Stomach smooth muscle (tissue), 2 donors: Measurements from ENCODE around the gene NGF.

ENCODE experiments used
- H3K27ac ChIP-seq: one replicate; pipeline ENCODE4 v1.7.0; 2013; ENCODE audit warnings: mild to moderate bottlenecking, low read length, inconsistent platforms
- H3K27me3 ChIP-seq, 2 donors: one replicate each; pipeline ENCODE4 v1.7.0; 2013; ENCODE audit warnings: low read length in 2 of 2; ENCODE audit not compliant: insufficient read depth in 2 of 2, control insufficient read depth in 1 of 2
- H3K36me3 ChIP-seq, 2 donors: one replicate each; pipeline ENCODE4 v1.7.0; 2013; ENCODE audit warnings: low read length in 2 of 2; ENCODE audit not compliant: control insufficient read depth in 2 of 2, insufficient read depth in 2 of 2
- H3K4me1 ChIP-seq: one replicate; pipeline ENCODE4 v1.7.0; 2013; ENCODE audit warnings: low read length; ENCODE audit not compliant: control insufficient read depth, insufficient read depth
- H3K4me3 ChIP-seq, 2 donors: one replicate each; pipeline ENCODE4 v1.7.0; 2013; ENCODE audit warnings: low read length in 2 of 2
- H3K9ac ChIP-seq, 2 donors: one replicate each; pipeline ENCODE4 v1.7.0; 2013; ENCODE audit warnings: low read length in 2 of 2, mild to moderate bottlenecking in 1 of 2
- H3K9me3 ChIP-seq, 2 donors: one replicate each; pipeline ENCODE4 v1.7.0; 2013; ENCODE audit warnings: low read length in 2 of 2; ENCODE audit not compliant: control insufficient read depth in 2 of 2
- donor health status: healthy.
- donor health status: Pancreatic carcinoma.

Gene NGF

DNA sequence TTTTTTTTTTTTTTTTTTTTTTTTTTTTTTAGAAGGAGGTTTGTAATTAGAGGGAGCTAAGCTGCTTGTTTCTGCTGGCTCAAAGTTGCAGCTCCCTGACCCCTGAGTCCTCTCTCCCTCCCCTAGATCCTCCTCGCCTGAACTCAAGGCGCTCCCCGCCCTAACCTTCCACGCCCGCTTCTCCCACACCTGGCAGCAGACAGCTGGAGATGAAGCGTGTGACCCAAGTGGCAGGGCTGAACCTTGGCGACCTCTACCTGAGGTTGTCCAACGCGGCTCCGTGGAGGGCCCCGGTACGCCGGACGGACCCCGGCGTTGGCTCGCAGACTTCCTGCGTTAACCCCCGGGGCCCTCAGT, 795 bp downstream of the NGF start:
- Histone ChIP-seq H3K27me3 (peaks cover 11 to 14% of the 10 kb centered on the region in 2 donors), H3K4me3 (peak overlapping the region in 1 of 2 donors; percentile 75), H3K9me3 (no peaks in the 10 kb centered on the region), H3K9ac (no peak overlapping the region), H3K36me3 (no peaks in the 10 kb centered on the region), H3K4me1 (peaks cover 14% of the 10 kb centered on the region), H3K27ac (no peak overlapping the region)

- Histone ChIP-seq H3K27me3 (peaks cover 11 to 14% of the 10 kb centered on the region in 2 donors), H3K4me1 (peaks cover 15% of the 10 kb centered on the region), H3K36me3 (no peaks in the 10 kb centered on the region), H3K4me3 (peak overlapping the region in 1 of 2 donors; percentile 15), H3K9ac (no peak overlapping the region), H3K27ac (no peak overlapping the region), H3K9me3 (no peaks in the 10 kb centered on the region)
These were observed 1.3 kb downstream of the NGF start for GRCh38 chr1:115336741-115337140.

DNA sequence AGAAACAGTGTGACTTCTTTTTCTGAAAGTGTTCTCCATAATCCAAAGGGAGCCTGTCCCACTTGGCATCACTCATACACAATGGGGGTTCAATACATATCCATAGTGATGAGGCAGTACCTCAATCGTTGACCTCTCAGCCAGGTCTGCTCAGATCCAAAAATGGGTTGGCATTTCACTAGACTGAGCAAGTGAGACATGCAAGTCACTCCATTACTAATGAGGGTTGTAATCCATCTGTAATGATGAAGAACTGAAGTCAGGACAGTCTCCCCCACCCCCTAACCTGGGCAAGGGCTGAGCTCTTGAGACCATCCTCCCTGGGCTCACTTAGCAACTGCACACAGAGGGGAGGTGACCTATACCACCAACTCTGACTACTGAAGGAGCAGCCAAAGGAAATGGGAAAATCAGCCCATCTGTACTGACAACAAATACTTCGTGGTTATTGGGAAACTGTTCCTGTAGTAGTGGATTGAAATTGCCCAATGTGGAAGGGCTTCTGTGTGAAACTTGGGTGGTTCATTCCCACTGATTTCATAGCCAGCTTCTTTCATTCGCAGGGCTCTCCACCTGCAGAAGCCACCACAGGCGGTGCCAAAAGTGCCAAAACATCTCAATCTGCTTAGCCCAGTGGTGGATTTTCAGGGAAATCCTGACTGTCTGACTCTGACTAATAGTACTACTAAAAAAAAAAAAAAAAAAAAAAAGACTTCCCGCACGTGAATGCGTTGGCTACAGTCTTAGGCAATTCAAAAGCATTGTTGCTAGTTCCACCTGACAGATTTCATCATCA, 5.0 kb downstream of the NGF start:
- Histone ChIP-seq H3K27me3 (peaks cover 6 to 7% of the 10 kb centered on the region in 2 donors), H3K4me3 (no peak overlapping the region), H3K27ac (no peak overlapping the region)

DNA sequence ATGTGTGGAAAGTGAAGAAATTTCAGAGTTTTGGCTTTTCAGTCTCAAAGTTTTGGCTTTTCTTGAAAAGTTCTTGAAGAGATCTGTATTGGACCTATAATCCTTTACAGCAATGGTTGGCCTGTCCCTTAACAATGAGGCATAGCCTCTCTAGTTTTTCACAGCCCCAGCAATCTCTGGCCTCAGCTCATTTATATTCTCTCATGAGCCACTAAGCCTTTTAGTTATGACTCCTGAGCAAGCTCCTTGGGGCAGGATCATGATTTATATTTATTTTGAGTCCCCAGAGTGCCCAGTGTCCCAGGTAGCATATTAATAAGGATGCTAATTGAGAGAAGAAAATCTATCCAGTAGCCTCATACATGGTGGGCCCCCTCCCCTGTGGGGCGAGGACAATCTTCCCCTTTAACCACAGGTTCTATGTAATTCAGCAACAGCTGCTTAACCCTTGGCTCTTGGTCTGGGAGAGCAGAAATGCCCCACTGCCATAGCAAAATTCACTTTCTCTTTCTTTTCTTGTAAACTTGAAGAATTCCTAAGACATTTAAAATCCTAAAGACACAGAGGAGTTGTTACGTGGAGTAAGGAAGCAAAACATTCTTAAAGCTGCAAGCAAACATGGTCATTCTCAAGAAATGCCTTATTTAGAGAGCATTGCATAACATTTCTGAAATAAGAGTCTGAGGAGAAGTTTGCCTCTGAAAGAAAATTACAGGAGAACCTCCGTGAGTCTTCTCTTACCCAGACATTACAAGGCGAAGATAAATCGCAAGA, 6.3 kb downstream of the NGF start:
- peaks cover 0 to 2% of the 10 kb centered on the region in 2 donors for H3K27me3 ChIP-seq
- H3K9me3 ChIP-seq: no peaks in the 10 kb centered on the region
- H3K27ac ChIP-seq: no peak overlapping the region
- no peak overlapping the region for H3K9ac ChIP-seq
- H3K4me3 ChIP-seq: no peak overlapping the region
- no peaks in the 10 kb centered on the region for H3K36me3 ChIP-seq
- peaks cover 5% of the 10 kb centered on the region for H3K4me1 ChIP-seq

More for the DNA sequence above, 5.0 kb downstream of the NGF start:
- peaks cover 15% of the 10 kb centered on the region for H3K4me1 ChIP-seq
- no peaks in the 10 kb centered on the region for H3K9me3 ChIP-seq
- no peaks in the 10 kb centered on the region for H3K36me3 ChIP-seq
- no peak overlapping the region for H3K9ac ChIP-seq

DNA sequence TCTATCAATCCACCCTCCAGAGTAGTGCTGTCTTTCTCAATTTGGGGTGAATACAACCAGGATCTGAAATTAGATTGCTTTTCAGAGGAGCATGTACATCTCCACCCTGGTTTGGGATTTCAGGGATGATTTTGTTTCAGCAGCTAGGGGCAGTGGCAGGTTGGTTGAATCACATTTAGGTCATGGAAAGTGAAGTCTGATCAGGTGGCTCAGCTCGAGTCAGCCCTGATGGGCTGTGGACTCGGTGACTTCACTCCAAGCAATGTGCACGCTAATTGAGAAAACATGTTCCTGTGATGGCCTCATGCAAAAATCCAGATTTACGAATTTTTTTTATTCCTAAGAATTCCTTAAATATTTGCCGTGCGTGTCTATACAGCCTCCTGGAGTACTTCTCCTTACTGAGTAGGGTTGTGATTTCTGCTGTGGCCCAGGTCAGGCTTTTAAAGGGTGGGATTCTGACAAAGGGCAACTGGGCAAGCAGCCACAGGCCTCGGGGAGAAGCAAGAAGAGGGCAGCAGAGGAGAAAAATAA, 7.5 kb downstream of the NGF start:
- no peak overlapping the region for H3K9ac ChIP-seq
- no peak overlapping the region for H3K4me3 ChIP-seq
- H3K27ac ChIP-seq: no peak overlapping the region
- H3K27me3 ChIP-seq: no peaks in the 10 kb centered on the region
- H3K36me3 ChIP-seq: no peaks in the 10 kb centered on the region
- no peaks in the 10 kb centered on the region for H3K9me3 ChIP-seq
- H3K4me1 ChIP-seq: peaks cover 3% of the 10 kb centered on the region

- Histone ChIP-seq H3K36me3 (no peaks in the 10 kb centered on the region), H3K9me3 (no peaks in the 10 kb centered on the region), H3K27me3 (no peaks in the 10 kb centered on the region), H3K4me3 (no peak overlapping the region), H3K4me1 (peaks cover 3% of the 10 kb centered on the region), H3K27ac (no peak overlapping the region), H3K9ac (no peak overlapping the region)
These were observed 8.1 kb downstream of the NGF start for GRCh38 chr1:115329965-115330364.

DNA sequence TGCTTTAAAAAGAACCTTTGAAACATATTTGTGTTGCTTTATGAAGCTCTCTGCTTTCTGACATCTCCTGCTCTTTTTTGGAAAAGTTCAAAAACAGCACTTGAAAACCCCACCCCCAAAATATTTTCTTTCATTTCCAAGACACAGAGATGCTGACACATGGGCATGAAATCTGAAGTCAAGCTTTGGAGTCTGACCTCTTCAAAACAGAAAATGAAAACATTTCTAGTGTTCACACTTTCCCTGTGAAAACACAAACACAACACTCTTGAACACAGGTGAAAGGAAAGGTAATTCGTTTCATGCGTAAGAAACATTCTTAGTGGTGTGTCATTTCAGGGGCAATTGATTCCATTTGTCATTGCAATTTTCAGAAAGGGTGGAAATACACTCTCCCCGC, 10.8 kb downstream of the NGF start:
- Histone ChIP-seq H3K4me3 (no peak overlapping the region), H3K4me1 (peaks cover 3% of the 10 kb centered on the region), H3K36me3 (no peaks in the 10 kb centered on the region), H3K27me3 (no peaks in the 10 kb centered on the region), H3K9me3 (no peaks in the 10 kb centered on the region), H3K27ac (no peak overlapping the region), H3K9ac (no peak overlapping the region)

DNA sequence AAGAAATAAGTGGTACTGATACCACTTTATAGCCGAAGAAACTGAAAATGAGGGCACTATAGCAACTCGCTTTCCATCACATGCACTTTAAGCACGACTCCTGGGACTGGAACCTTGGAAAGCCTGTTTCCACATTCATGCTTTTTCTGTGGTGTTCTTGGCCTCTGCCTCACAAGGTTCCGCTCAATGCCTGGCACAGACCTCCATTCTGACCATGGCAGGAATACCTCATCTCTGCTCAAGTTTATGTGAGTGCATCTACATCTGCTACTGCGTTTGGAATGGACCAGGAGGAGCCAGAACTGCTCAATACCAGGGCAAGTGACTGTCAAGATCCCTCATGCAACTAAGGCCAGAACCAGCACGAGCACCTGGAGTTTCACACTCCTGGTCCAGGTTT, 11.6 kb downstream of the NGF start:
- no peak overlapping the region for H3K27ac ChIP-seq

DNA sequence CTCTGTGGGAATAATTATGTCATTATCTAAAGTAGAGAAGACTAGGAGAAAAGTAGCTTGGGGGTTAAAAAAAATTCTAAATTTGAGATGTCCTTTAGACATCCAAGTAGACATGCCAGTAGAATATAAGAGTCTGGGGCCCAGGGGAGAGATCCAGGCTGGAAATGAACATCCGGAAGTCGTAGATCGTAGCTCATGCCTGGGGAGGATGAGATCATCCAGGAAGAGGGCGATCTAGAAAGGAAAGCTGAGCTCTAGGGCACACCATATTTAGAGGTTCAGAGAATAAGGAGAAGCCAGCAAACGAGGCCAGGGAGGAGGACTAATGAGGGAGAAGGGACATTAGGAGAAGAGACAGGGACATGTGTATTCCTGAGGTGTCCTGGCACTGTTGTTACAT, 12.2 kb downstream of the NGF start:
- Histone ChIP-seq H3K27ac (no peak overlapping the region), H3K4me1 (no peaks in the 10 kb centered on the region), H3K27me3 (no peaks in the 10 kb centered on the region)

More for the DNA sequence above, 11.6 kb downstream of the NGF start:
- no peaks in the 10 kb centered on the region for H3K27me3 ChIP-seq
- no peaks in the 10 kb centered on the region for H3K36me3 ChIP-seq
- no peaks in the 10 kb centered on the region for H3K4me1 ChIP-seq
- no peak overlapping the region for H3K4me3 ChIP-seq
- H3K9me3 ChIP-seq: no peaks in the 10 kb centered on the region
- no peak overlapping the region for H3K9ac ChIP-seq

GRCh38 chr1:115324649-115325420, 13.2 kb downstream of the NGF start:
- no peak overlapping the region for H3K27ac ChIP-seq
- H3K4me1 ChIP-seq: no peaks in the 10 kb centered on the region
- no peaks in the 10 kb centered on the region for H3K36me3 ChIP-seq
- H3K4me3 ChIP-seq: no peak overlapping the region
- no peak overlapping the region for H3K9ac ChIP-seq
- H3K9me3 ChIP-seq: no peaks in the 10 kb centered on the region
- no peaks in the 10 kb centered on the region for H3K27me3 ChIP-seq

More for the DNA sequence above, 12.2 kb downstream of the NGF start:
- Histone ChIP-seq H3K9ac (no peak overlapping the region), H3K36me3 (no peaks in the 10 kb centered on the region), H3K9me3 (no peaks in the 10 kb centered on the region), H3K4me3 (no peak overlapping the region)
